Stimulated activated CD8-positive, alpha-beta memory T cell treated with anti-CD3 and anti-CD28 coated beads, Interleukin-15, amount 100 ng/mL, for 48 hours (primary cell): ENCODE data around the gene FOXP1.

ENCODE experiments used
- DNase-seq, 2 donors: peaks; one replicate each; pipeline ENCODE4 v3.0.0-alpha.2; 2020; ENCODE audit warnings: low read depth in 2 of 2

Gene FOXP1

DNA sequence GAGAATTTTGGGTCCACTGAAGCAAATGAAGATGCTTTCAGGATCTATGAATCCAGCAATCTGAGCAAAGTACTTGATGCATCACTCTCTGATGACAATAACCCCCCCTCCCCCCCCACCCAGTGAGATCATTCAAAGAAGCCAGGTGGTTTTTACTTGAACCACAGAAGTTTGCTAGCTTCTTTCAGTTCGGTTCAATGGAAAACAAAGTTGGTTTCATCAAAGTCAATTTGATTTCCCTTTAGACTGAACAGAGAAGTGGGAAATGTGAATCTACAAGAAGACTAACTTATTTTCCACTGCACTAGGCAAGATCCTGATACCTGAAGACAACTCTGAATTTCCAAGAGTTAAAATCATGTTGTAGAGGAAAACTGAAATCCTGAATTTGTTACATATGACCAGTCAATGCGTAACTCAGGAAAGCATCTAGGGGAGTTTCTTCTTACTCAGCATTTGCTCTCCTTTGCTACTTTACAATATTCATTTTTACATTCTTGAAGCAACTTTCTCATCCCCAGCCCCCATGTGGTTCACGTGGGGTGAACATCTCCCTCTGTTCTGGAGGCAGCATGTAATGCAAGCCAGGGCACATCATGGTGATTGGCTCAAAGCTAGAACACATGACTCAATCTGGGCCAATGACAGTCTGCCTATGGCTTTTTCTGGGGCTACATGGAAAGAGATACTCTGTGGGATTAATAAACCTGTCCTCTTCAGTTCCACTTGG is 572.6 kb downstream of the FOXP1 start:
- DNase-seq, result peak; percentile 65 to 72

- DNase-seq, result no peak
These were observed 575.1 kb downstream of the FOXP1 start for GRCh38 chr3:71008350-71008935.

GRCh38 chr3:71006810-71007785 is 576.4 kb downstream of the FOXP1 start:
- DNase-seq, result no peak

GRCh38 chr3:71005702-71006321 is 577.7 kb downstream of the FOXP1 start:
- no peak for DNase-seq

- no peak for DNase-seq
These were observed 580.0 kb downstream of the FOXP1 start for GRCh38 chr3:71003511-71003910.

DNA sequence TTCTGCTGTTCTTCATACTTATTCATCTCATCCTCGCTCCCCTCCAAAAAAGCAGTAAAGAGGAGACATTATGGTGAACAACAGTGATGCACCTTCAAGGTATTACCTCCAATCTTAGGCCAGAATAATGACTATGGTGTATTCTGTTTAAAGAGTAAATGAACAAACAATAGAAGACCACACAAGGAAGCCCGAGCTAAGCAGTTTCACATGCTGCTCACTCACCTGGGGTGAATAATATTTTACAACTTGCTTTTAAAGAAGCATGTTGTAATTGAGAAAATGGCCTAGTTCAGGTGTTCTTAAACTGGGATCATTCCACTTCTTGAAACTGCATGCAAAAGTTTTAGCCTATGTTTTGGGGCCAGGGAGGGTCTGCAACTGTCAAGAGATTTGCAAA is 581.2 kb downstream of the FOXP1 start:
- no peak for DNase-seq

- DNase-seq, result no peak
These were observed 582.2 kb downstream of the FOXP1 start for GRCh38 chr3:71001303-71001830.

- no peak for DNase-seq
These were observed 583.0 kb downstream of the FOXP1 start for GRCh38 chr3:71000483-71000882.

DNA sequence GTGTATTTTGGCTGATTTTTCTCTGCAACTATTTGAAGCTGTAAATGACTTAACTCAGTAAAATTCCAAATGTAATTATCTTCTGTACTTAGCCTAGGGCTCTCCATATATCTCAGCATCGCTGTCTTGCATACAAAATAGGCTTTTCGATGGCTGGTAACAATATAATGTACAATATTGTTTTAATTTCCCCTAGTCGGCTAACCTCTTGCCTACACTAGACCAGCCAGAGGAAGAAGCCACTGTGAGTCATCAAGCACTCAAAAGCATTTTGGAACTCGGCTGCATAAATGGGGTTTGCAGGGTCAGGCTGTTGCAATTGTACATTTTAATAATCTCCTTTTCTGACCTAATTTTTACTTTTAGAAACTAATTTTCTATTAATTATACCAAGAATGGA is 583.8 kb downstream of the FOXP1 start:
- no peak for DNase-seq

DNA sequence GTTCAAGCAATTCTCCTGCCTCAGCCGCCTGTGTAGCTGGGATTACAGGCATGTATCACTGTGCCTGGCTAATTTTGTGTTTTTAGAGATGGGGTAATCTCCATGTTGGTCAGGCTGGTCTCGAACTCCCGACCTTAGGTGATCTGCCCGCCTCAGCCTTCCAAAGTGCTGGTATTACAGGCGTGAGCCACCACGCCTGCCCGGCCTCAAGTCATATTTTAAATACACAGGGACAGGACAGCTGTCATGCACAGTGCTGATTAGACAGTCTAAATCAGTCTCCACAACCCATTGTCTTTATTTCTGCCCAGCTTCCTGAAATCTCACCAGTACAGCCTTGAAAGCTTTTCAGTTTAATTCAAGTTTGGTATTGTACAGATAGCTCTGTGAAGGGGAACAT is 587.4 kb downstream of the FOXP1 start:
- no peak for DNase-seq

DNA sequence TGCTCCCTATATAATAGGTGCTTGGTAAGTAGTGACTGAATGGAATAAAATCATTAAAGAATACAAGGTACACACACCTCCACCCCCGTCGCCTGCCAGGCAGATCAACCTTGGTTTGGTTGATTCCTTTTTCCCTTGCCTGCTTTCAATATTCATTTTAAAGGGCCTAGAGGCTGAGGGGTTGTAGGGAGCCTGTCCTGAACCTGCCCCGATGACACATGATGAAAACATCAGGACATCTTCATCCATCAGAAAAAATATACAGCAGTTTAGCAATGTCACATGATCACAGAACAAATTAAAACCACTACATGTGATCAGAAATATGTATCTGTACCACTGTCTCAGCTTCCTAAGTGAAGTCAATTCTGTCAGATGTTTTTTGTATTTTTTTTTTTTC is 588.9 kb downstream of the FOXP1 start:
- no peak for DNase-seq

DNA sequence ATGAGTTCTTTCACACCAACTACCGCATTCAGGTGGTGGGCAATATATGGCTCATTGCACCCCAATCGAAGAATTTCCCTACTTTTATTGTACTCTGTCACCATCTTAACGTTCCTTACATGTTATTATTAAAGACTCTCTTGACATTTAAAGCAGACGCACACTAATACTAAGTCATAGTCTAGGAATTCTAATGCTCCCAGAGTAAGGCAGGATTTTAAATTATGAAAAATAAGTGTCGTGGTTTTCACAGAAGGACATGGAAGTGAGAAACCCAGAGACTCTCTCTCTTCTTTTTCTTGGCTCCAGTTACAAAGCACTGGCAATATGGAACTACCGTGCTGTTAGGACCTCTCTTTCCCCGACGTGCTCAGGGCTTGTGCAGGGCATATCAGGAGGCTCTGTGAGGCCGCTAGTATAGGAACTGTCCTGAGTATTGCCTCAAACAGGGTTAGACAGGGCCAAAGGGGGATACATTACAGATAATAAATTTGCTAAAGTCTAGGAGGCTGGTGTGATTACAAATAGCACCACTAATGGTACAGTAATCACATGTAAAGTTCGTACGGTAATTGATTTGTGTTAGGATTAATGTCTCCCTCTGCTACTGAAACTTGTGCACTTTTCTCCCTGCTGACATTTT is 590.8 kb downstream of the FOXP1 start:
- DNase-seq, result no peak

DNA sequence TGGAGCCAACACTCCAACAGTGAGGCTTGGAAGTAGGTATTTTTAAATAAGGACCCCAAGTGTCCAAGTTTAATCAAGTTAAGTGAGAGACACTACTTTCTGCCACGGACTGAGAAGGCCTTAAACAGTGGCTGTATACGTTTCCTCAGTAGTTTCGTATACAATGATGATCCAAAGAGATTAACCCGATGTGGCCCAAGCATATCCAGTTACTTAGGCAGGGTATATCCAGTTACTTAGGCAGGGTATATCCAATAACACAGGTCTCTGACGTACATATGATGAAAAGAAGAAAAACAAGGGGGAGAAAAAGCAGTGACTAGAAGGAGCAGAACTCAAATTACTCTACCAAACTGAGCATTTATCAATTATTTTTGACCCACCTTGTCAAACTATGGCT is 591.4 kb downstream of the FOXP1 start:
- no peak for DNase-seq

GRCh38 chr3:70990723-70991122 is 592.8 kb downstream of the FOXP1 start:
- no peak for DNase-seq

- no peak for DNase-seq
These were observed 593.3 kb downstream of the FOXP1 start for GRCh38 chr3:70990185-70990584.

DNA sequence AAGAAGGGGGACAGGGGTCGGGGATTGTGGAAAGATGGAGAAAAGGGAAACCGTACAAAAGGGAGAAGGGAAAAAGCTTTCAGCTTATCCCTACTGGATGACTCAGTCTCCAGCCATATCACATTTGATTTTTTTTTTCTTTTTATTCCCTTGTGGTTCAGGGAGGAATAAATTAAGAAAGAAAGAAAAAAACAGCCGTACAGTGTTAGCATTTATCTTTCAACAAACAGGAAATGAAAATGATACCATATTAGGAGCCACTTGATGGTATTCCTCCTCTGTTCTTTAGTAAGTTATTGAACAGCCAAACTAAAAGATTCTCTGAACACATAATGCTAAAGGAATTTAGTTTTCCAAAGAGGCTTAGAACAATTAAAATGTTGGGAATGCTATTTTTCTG is 594.4 kb downstream of the FOXP1 start:
- no peak for DNase-seq

DNA sequence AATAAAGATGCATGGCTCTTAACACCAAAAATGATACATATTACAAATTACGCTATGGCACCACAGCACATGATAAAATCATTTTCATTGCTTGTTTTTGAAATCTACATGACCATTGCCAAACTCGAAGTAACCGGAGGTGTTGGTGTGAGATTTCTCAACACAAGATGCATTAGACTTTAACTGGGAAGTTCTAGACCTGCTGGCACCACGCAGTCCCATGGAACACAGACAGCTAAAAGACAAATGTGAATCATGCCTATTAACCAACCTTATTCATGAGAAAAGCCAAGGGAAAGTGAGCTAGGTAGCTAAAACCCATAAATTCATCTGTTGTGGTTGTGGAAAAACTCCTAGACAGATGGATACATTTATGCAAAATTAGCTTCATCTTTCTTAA is 595.4 kb downstream of the FOXP1 start:
- DNase-seq, result no peak

DNA sequence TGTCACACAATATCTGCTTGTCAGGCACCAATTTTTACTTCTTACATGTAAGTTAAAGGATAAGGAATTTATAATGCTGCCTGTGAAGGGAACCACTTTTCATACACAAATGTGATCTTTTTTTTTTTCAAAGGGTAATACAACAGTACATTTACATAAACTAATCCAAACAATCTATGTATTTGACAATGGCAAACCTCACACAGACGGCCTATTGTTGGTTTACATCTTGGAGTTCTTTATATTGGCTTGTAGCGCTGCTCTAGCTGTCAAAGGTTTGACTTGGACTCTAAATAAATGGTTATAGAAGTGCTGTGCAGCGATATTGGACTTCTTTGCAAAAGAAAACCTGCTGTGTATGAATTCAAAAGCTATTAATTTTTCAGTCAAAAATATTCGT is 598.0 kb downstream of the FOXP1 start:
- DNase-seq, result no peak

DNA sequence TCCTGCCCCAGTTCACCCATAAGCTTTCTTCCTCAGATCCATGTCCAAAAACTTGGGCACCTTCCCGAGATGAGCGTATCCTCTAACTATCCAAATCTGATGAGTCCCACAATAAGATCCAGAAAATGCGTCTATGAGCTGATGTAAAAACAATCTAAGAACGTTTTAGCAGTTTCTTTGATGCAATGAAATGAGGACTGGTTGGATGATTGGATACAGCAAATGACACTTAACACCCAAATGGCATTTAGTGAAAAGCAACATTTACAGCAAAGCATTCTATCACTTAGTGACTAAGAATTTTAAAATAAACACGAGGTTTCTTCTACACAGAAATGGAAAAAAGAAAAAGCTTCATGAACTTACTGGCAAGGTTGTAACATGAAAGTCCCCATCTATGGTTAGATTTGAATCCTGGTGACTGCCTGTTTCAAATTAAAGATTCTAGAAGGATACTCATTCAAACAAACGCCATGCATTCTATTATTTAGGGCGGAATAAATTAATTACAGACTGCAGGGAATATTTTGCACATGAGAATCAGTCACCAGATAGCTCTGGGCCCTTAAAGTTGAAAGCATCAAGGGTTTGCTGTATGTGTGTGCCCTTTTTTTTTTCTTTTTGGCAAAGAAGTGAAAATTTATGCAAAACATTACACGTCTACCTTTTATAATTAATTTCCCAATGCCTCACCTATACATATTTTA is 598.6 kb downstream of the FOXP1 start:
- no peak for DNase-seq

GRCh38 chr3:70982700-70983140 is 600.8 kb downstream of the FOXP1 start:
- no peak for DNase-seq

DNA sequence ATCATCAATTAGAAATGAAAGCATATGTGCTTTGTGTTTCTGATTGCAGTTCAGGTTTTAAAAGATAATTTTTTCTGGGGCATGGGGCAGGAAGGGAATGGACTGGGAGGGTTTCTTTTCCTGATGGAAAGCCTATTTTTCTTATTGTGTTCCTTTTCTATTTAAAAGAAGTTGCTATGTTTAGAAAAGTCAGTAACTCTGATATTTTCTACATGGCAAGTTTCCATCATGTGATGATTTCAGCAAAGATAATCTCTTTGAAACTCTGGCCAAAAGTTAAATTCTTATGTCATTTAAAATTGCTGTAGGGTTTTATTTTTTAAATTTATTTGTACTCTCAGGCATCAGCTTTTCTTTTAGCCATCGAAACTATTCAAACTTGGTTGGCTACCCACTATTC is 601.2 kb downstream of the FOXP1 start:
- no peak for DNase-seq
